SK-N-SH treated with all-trans-retinoic acid at 6 μM for 48 hours (cell line): ENCODE results near the gene BUB1B.

ENCODE experiments used
- BACH2 ChIP-seq: fragments of 250-450 bp; sonication (Bioruptor Pico); IDR thresholded peaks from 2 replicates; pipeline ENCODE4 v1.9.0; 2021; ENCODE audit warnings: mild to moderate bottlenecking, borderline replicate concordance
- OSR1 ChIP-seq: fragments of 250-450 bp; sonication (Bioruptor Pico); IDR thresholded peaks from 2 replicates; pipeline ENCODE4 v1.8.0; 2022; ENCODE audit warnings: moderate library complexity, mild to moderate bottlenecking, inconsistent platforms
- PPARA ChIP-seq: fragments of 250-450 bp; sonication (Bioruptor Pico); IDR thresholded peaks from 2 replicates; pipeline ENCODE4 v1.5.0; 2020; ENCODE audit warnings: mild to moderate bottlenecking, borderline replicate concordance
- RARB ChIP-seq: fragments of 250-450 bp; sonication (Bioruptor Pico); IDR thresholded peaks from 2 replicates; pipeline ENCODE4 v1.8.0; 2021; ENCODE audit warnings: mild to moderate bottlenecking, moderate library complexity
- SNAI2 ChIP-seq: fragments of 250-450 bp; sonication (Bioruptor Pico); IDR thresholded peaks from 2 replicates; pipeline ENCODE4 v1.5.0; 2020; ENCODE audit warnings: mild to moderate bottlenecking, moderate library complexity
- ZFP30 ChIP-seq: fragments of 450-650 bp; formaldehyde crosslinking; IDR thresholded peaks from 2 replicates; pipeline ENCODE4 v1.5.0; 2022; ENCODE audit warnings: mild to moderate bottlenecking, moderate library complexity
- ZNF565 ChIP-seq: fragments of 450-650 bp; formaldehyde crosslinking; conservative IDR thresholded peaks from 2 replicates; pipeline ENCODE4 v1.5.0; 2020; ENCODE audit warnings: low read depth, mild to moderate bottlenecking, moderate library complexity
- ZNF70 ChIP-seq: fragments of 450-650 bp; formaldehyde crosslinking; IDR thresholded peaks from 2 replicates; pipeline ENCODE4 v1.5.0; 2020; ENCODE audit warnings: mild to moderate bottlenecking, moderate library complexity
- TF ChIP-seq, protein P1 (sequence below): fragments of 250-450 bp; sonication (Bioruptor Pico); IDR thresholded peaks from 2 replicates; pipeline ENCODE4 v1.8.0; 2020; ENCODE audit warnings: mild to moderate bottlenecking, moderate library complexity, borderline replicate concordance
- TF ChIP-seq, protein P2 (sequence below): fragments of 250-450 bp; sonication (Bioruptor Pico); IDR thresholded peaks from 2 replicates; pipeline ENCODE4 v1.5.1; 2020; ENCODE audit warnings: low read depth, mild to moderate bottlenecking, moderate library complexity

DNA sequence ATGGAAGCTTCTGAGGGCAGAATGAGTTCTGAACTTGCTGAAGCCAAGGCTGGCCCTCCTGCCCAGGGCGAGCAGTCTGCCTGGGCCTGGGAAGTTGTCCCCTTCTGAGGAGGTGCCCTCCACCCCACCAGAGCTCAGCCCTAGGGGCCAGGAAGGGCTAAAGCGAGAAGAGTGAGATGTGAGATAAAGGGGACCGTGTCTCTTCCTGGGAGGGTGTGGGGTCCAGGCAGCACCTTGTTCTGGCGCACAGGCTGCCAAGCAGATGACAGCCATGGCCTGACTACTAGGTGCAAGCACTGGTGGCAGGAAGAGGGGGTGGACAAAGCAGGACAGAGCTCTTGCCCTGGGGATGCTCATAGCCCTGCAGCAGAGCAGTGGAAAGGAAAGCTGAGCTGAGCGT lies 81.7 kb downstream of the BUB1B start:
- TF ChIP-seq, protein P1, sequence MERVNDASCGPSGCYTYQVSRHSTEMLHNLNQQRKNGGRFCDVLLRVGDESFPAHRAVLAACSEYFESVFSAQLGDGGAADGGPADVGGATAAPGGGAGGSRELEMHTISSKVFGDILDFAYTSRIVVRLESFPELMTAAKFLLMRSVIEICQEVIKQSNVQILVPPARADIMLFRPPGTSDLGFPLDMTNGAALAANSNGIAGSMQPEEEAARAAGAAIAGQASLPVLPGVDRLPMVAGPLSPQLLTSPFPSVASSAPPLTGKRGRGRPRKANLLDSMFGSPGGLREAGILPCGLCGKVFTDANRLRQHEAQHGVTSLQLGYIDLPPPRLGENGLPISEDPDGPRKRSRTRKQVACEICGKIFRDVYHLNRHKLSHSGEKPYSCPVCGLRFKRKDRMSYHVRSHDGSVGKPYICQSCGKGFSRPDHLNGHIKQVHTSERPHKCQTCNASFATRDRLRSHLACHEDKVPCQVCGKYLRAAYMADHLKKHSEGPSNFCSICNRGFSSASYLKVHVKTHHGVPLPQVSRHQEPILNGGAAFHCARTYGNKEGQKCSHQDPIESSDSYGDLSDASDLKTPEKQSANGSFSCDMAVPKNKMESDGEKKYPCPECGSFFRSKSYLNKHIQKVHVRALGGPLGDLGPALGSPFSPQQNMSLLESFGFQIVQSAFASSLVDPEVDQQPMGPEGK (CRISPR knock-in tag): no peak
- TF ChIP-seq, protein P2, sequence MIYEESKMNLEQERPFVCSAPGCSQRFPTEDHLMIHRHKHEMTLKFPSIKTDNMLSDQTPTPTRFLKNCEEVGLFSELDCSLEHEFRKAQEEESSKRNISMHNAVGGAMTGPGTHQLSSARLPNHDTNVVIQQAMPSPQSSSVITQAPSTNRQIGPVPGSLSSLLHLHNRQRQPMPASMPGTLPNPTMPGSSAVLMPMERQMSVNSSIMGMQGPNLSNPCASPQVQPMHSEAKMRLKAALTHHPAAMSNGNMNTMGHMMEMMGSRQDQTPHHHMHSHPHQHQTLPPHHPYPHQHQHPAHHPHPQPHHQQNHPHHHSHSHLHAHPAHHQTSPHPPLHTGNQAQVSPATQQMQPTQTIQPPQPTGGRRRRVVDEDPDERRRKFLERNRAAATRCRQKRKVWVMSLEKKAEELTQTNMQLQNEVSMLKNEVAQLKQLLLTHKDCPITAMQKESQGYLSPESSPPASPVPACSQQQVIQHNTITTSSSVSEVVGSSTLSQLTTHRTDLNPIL (CRISPR knock-in tag): no peak
- TF ChIP-seq ZNF565 (no peak), PPARA (CRISPR knock-in tag) (no peak), RARB (CRISPR knock-in tag) (no peak), OSR1 (CRISPR knock-in tag) (no peak), ZNF70 (CRISPR knock-in tag) (no peak), SNAI2 (CRISPR knock-in tag) (no peak), ZFP30 (no peak), BACH2 (no peak)
